ENCODE results near the gene CCDC142. TPM values are rescaled to one million over a fixed set of nuclear protein-coding genes. Genes with fewer than 3 reads are reported as not detected.

The CCDC142 gene
- total and polyA plus RNA-seq, 2 of the 8 experiments (the other 6 are each of a cell fraction or from before 2014, with no cell fraction given), result 6.0 to 10.7 TPM

GRCh38 chr2:74502147-74502719, 19.4 kb upstream of the CCDC142 start (continued):
- TF ChIP-seq EZH2 (IDR thresholded peaks at IDR 0.05; ENCODE audit: low read depth, low read length, severe bottlenecking) (peak; percentile 94), BACH1 (IDR thresholded peaks at IDR 0.05; ENCODE audit: low read length) (no peak)
- TF ChIP-seq, protein P1, sequence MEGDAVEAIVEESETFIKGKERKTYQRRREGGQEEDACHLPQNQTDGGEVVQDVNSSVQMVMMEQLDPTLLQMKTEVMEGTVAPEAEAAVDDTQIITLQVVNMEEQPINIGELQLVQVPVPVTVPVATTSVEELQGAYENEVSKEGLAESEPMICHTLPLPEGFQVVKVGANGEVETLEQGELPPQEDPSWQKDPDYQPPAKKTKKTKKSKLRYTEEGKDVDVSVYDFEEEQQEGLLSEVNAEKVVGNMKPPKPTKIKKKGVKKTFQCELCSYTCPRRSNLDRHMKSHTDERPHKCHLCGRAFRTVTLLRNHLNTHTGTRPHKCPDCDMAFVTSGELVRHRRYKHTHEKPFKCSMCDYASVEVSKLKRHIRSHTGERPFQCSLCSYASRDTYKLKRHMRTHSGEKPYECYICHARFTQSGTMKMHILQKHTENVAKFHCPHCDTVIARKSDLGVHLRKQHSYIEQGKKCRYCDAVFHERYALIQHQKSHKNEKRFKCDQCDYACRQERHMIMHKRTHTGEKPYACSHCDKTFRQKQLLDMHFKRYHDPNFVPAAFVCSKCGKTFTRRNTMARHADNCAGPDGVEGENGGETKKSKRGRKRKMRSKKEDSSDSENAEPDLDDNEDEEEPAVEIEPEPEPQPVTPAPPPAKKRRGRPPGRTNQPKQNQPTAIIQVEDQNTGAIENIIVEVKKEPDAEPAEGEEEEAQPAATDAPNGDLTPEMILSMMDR (IDR thresholded peaks at IDR 0.05; ENCODE audit: control extremely low read depth in 1 of 3, insufficient read depth in 1 of 3, low read depth in 1 of 3, low read length in 3 of 3), result no peak

All from H1 (cell line).